ENCODE results near the gene PITPNC1.

- TF ChIP-seq CTCF (conservative IDR thresholded peaks at IDR 0.05 in 1 of 2, IDR thresholded peaks at IDR 0.05 in 1 of 2; ENCODE audit: low read depth in 1 of 2, low read length in 2 of 2) (no peak), EZH2 (IDR thresholded peaks at IDR 0.05; ENCODE audit: low read length, missing control alignments) (no peak)
These were observed 15.0 kb downstream of the PITPNC1 start for GRCh38 chr17:67392111-67392510.

Data from fibroblast of lung (primary cell).